Measurements from ENCODE around the gene FAM131A. TPM values are rescaled to one million over a fixed set of nuclear protein-coding genes. Genes with fewer than 3 reads are reported as not detected.

Gene FAM131A
- total RNA-seq, 1 experiment from 2014 or later: 14.4 TPM

- Histone ChIP-seq H2BK20ac (ENCODE audit: low read depth, low read length, poor library complexity, severe bottlenecking) (no peak overlapping the region), H3K79me1 (ENCODE audit: insufficient read depth, low read depth, low read length, poor library complexity, severe bottlenecking) (no peaks in the 10 kb centered on the region), H2BK120ac (ENCODE audit: low read depth, low read length, poor library complexity, severe bottlenecking) (no peak overlapping the region), H3K27ac (ENCODE audit: insufficient read length, low read depth, low read length) (no peak overlapping the region), H4K8ac (replicated peaks; ENCODE audit: insufficient read length, low read depth, low read length) (no peak overlapping the region), H3K27me3 (ENCODE audit: insufficient read depth, low read length) (no peaks in the 10 kb centered on the region), H4K20me1 (ENCODE audit: control insufficient read depth, insufficient read depth, insufficient read length) (no peaks in the 10 kb centered on the region), H4K91ac (ENCODE audit: insufficient read length, low read depth, low read length) (no peak overlapping the region), H2BK15ac (ENCODE audit: low read depth, low read length) (no peak overlapping the region), H3K14ac (ENCODE audit: insufficient read depth, low read length) (no peak overlapping the region), H3T11ph (ENCODE audit: low read length) (no peak overlapping the region), H3K4me2 (ENCODE audit: insufficient read depth, insufficient read length, low read length) (no peak overlapping the region), H2AFZ (ENCODE audit: low read length) (no peak overlapping the region), H2AK5ac (ENCODE audit: insufficient read length, low read length) (no peak overlapping the region), H3K23me2 (ENCODE audit: insufficient read length, low read depth, low read length, poor library complexity, severe bottlenecking) (no peaks in the 10 kb centered on the region), H3K9me3 (ENCODE audit: control insufficient read depth, low read depth, low read length) (no peaks in the 10 kb centered on the region), H3K4ac (ENCODE audit: low read depth, low read length) (no peak overlapping the region), H2BK5ac (ENCODE audit: insufficient read length, low read length) (no peak overlapping the region), H3K79me2 (ENCODE audit: insufficient read depth, low read length) (no peaks in the 10 kb centered on the region), H3K56ac (ENCODE audit: insufficient read length, low read depth, low read length) (no peak overlapping the region), H2BK12ac (ENCODE audit: insufficient read length, low read depth, low read length) (no peak overlapping the region), H3K23ac (ENCODE audit: insufficient read length, low read depth, low read length) (no peak overlapping the region), H3K18ac (ENCODE audit: insufficient read length, low read depth, low read length) (no peak overlapping the region), H3K9ac (ENCODE audit: extremely low read depth, insufficient read length, low read length) (no peak overlapping the region), H3K4me1 (ENCODE audit: insufficient read depth, low read length) (0 out of 2 replicates have a peak, but pooled peaks cover 2% of the 10 kb centered on the region), H4K5ac (ENCODE audit: insufficient read length, low read depth, low read length) (no peak overlapping the region)
- DNase-seq: peak; percentile 89
- peaks cover 15 to 24% of the 10 kb centered on the region in 2 experiments for H3K4me1 Mint-ChIP-seq
- H3K9me3 Mint-ChIP-seq: no peaks in the 10 kb centered on the region
- TF ChIP-seq CTCF (conservative IDR thresholded peaks at IDR 0.05): peak; percentile 94
- H3K27ac Mint-ChIP-seq: no peak overlapping the region
- H3K4me3 Mint-ChIP-seq: peak overlapping the region in 1 of 2 experiments; percentile 27; a peak in 2 of 5 replicates
- WGBS (ENCODE audit: extremely low coverage, insufficient read length, low lambda C conversion rate): no CpG with 5 or more reads among the region's 5 CpGs
- H3K36me3 Mint-ChIP-seq (ENCODE audit: insufficient read depth in 1 of 3, low read depth in 3 of 3): peaks cover 22 to 38% (median 35%) of the 10 kb centered on the region in 3 experiments
- H3K27me3 Mint-ChIP-seq (ENCODE audit: low read depth): peaks cover 31% of the 10 kb centered on the region
These were observed 34.2 kb downstream of the FAM131A start for GRCh38 chr3:184371570-184372018.

Data from H9 (cell line).